ENCODE results near the gene FOXO6.
"Not testable (repeated sequence)": the region's sequence is repeated elsewhere in the genome, so short reads cannot be mapped to it uniquely, and the experiment has no call there.

FOXO6 gene

DNA sequence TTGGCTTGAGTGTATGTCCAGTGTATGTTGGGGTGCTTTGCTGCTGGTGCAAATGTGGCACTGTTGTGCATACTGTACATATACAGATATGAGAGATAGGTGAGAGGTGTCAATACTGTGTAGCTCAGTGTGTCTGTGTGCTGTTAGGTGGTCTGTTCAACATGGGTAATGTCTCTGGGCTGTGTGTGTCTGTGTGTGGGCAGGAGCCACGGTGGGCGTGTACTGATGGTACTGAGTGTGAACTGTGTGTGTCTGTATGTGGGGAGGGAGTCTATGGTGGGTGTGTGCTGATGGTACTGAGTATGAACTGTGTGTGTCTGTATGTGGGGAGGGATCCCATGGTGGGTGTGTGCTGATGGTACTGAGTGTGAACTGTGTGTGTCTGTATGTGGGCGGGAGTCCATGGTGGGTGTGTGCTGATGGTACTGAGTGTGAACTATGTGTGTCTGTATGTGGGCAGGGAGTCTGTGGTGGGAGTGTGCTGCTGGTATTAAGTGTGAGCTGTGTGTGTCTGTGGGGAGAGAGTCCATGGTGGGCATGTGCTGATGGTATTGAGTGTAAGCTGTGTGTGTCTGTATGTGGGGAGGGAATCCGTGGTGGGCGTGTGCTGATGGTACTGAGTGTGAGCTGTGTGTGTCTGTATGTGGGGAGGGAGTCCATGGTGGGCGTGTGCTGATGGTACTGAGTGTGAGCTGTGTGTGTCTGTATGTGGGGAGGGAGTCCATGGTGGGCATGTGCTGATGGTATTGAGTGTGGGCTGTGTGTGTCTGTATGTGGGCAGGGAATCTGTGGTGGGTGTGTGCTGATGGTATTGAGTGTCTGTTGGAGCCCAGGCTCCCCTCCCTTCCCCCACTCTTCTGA is 32.2 kb upstream of the FOXO6 start:
- in situ Hi-C loops (cut with MboI; ENCODE audit: low sequenced_read_pairs), result loop anchor here (10.0 kb wide), 1 partner anchor 86 kb away; no protein-coding TSS in a partner anchor

DNA sequence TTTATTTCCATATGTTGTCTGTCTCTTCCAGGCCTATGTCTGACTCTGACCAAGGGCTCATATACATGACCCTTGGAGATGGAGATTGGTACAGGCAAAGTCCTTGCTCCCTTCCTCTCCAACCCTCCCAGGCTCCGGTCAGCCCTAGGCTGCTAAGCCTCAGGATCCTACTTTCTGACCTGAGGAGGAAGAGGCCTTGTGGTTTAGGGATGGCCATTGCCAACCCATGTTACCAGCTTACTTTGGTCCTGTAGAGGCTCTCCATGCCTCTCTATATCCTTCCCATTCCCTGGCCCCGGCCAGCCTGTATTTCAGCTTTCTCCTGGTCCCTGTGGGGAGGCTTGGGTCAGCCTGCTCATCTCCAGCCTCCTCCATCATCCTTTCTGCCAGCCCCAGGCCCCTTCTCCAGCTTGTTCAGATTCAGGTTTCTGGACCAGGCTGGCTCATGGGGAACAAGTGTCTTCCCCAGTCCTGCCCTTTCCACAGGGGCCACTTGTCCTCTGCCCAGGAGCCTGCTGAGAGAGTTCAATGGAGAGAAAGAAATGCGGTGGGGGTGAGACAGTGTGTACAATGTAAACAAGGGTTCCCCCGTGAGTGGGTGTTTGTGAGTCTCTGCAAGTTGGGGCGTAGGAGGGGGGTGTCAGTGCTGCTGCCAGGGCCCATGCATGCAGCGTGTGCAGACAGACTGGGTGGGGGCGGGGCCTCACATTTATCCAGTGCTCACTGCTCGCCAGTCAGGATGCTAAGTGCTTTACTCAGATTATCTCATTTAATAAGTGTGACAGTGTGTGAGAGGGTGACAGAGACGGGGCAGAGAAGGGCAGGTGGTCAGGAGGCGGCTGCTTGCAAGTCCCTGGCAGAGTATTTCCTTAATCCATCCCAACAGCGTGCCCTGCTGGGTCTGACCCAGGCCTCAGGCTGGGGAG is 31.3 kb upstream of the FOXO6 start:
- in situ Hi-C loops (cut with MboI; ENCODE audit: low sequenced_read_pairs), result loop anchor here (10.0 kb wide), 1 partner anchor 85 kb away; no protein-coding TSS in a partner anchor

DNA sequence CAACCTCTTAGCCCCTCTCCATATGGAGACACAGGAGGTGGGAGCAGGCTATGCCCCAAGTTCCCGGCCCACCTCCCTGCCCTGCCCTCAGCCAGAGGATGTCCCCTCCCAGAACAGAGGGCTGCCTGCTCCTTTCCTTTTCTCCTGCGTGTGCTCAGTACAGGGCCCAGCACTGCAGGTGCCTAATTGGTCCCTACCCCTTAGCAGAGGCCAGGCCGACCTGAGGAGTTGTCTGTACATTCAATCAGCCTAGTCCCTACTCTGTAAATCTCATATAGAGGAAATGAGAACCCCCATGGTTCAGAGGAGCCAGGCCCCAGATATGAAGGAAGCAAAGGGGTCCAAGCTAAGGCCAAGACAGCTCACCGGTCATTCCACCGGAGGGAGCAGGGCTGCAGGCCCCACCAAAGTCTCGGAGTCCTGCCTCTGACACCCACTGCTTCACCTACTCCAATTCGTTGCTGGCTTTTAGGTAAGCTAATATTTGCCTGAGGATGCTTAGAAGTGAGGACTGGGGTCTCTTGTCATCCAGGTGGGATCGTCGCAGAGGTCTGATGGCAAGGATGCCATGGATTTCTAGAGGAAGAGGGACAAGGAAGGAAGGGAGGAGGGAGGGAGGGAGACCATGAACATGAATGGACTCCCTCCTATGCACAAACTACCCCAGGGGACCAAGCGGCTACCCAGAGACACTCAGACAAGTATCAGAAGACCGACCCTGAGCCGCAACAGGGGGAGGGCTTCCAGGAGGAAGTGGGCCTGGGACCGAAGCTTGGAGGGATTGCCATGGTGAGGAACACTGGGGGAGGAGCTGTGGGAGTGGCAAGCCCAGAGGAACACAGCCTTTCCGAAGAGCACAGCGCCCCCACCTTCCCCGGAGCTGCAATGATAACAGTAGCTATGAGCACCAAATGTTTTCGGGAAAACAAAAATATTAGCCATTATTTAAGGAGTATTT is 30.4 kb upstream of the FOXO6 start:
- in situ Hi-C loops (cut with MboI; ENCODE audit: low sequenced_read_pairs), result no loop called here

DNA sequence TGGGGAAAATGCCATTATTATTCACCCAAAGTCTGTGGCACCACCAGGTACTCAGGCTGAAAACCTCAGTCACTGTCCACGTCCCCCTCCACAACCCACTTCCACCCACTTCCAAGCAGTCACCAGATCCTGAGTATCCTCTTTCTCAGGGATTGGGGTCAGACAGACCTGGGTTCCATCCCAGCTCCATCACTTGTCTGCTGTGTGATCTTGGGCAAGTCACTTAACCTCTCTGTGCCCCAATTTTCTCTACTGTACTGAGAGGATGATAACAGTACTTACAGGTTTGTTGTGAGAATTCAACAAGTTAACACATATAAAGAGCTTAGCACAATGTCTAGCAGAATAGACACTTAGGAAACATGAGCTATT is 29.7 kb upstream of the FOXO6 start:
- in situ Hi-C loops (cut with MboI; ENCODE audit: low sequenced_read_pairs), result no loop called here

DNA sequence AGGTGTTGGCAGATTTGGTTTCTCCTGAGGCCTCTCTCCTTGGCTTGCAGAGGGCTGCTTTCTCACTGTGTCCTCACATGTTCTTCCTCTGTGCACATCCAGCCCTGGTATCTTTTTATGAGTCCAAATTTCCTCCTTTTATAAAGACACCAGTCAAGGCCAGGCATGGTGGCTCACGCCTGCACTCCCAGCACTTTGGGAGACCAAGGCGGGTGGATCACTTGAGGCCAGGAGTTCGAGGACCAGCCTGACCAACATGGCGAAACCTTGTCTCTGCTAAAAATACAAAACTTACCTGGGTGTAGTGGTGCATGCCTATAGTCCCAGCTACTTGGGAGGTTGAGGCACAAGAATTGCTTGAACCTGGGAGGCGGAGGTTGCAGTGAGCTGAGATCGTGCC is 29.1 kb upstream of the FOXO6 start:
- in situ Hi-C loops (cut with MboI; ENCODE audit: low sequenced_read_pairs), result not testable (repeated sequence)

DNA sequence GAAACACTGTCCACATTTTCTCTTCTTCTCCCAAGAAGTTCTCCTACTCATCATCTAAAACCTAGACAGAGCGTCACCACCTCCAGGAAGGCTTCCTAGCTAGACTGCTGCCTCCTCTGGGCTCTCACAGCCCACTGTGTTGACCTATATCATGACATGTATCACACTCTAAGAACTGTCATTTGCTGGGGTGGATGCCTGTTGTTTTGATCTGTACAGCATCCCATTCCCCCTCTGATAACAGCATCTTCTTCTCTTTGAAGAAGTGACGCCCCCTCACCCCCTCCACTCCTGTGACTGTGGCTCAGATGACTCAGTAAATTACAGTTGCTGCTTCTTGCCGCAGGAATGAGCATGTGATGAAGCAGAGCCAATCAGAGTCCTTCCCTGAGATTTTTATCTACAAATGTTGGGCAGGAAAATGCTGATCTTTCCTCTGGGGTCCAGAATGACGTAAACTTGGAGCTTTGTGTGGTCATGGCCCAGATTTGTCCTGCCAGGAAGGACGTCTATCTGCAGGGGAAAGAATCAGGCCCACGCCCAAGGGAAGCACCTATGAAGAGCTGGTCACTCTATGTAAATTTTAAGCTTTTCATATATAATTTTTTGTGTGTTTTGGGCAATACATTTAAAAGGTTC is 28.0 kb upstream of the FOXO6 start:
- in situ Hi-C loops (cut with MboI; ENCODE audit: low sequenced_read_pairs), result no loop called here

DNA sequence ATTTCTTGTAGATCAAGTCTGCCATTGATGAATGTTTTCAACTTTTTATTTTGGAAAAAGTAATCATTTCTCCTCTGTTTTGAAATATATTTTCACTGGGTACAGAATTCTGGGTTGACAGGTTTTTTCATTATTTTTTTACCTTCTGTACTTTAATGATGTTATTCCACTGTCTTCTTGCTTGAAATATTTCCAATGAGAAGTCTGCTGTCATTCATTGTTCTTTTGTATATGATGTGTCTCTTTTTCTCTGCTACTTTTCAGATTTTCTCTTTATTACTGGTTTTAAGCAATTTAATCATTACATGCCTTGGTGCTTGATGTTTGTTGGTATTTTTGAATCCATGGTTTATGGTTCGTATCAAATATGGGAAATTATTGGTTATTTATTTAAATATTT is 22.4 kb upstream of the FOXO6 start:
- in situ Hi-C loops (cut with MboI; ENCODE audit: low sequenced_read_pairs), result no loop called here

DNA sequence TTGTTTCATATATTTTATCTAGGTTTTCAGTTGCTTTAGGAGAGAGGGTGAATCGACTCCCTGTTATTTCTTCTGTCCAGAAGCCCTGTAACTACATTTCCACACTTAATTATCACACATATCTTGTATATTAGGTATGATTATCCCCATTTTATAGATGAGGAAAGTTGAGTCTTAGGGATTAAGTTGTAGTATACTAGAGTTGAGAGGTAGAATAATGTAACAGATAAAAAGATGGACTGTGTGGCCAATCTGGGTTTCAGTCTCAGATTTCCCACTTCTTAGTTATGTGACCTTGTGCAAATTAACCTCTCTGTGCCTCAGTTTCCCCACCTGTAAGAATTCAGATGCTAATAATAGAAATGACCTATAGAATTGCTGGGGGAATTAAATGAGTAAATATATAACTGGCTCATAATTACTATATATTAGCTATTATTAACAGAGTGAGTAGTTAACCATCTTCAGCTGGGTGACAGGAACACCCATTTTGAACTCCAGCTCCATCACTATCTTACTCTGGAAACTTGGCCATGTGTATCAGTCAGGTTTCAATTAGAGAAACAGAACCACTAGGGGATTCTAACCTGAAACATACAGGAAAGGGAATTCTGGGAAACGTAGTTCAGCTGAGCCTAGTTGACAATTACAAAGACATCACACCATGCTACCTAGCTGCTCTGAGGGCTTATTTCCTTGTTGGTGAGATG is 20.4 kb upstream of the FOXO6 start:
- in situ Hi-C loops (cut with MboI; ENCODE audit: low sequenced_read_pairs), result no loop called here

DNA sequence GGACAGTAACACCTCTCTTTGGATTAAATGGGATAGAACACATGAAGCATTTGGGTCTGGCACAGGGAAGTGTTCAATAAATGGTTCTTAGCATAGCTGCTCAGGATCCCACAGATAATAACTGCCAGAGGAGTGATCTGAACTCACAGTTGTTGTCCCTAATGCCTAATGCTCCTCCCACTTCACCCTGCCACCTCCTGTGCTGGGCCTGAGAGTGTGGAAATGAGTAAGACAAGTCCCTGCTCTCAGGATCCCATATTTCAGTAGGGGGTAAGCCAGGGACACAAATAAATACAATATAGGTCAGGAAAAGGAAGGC is 19.9 kb upstream of the FOXO6 start:
- in situ Hi-C loops (cut with MboI; ENCODE audit: low sequenced_read_pairs), result no loop called here

DNA sequence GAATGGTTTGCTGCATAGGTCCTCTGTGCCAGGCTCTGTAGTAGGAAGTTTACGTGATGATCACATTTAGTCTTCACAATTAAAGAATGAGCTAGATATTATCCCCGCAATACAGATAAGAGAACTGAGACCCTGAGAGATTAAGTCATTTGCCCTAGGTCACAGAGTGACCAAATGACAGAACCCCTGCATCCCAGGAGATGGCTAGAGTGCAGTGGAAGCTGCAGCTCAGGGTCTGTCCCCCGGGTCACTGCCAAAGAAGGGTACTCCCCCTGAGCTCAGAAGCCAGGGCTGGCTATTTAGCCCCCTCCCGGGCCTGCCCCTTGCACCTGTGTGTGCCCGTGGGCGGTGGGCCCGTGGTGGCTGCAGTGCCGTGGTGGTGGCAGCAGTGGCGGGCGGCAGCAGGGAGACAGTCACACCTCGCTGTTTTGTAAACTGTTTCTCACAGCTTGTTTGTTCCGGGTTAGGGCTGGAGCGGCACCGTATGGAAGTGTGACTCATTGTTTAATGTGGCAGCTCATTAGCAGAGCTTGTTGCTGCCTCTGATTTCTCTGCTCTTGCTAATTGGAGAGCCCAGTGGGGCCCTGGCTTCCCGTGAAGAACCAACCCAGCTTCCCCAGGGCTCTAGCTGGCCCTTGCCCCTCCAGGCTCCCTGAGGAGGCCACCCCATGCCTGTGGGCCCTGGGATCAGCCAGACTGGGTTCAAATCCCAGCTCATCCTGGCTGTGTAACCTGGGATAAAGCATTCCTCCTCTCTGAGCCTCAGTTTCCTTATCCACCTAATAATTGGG is 19.3 kb upstream of the FOXO6 start:
- in situ Hi-C loops (cut with MboI; ENCODE audit: low sequenced_read_pairs), result no loop called here

DNA sequence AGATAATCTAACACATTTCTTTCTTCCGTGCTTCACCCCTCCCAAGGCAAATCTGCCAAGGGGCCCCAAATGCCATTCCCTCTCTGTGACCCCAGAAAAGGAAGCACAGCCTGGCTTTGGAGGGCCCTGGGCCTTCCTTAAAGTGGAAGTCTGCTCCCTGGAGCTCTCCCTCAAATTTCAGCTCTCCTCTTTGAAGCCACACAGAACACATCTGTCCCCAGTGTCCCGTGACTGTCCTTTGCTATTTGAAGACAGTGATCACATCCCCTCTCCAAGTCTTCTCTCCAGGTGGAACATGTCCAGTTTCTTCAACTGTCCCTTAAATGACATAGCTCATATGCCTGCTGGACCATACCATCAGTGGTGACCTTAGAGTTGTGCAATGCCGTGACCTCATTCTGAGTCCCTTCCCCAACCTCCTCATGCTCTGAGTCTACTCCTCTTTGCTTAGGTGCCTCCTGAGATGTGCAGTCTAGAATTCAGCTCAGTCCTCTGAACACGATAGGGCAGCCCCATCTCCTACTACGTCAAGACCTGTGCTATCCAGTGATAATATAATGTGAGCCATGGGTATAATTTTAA is 18.4 kb upstream of the FOXO6 start:
- in situ Hi-C loops (cut with MboI; ENCODE audit: low sequenced_read_pairs), result no loop called here

DNA sequence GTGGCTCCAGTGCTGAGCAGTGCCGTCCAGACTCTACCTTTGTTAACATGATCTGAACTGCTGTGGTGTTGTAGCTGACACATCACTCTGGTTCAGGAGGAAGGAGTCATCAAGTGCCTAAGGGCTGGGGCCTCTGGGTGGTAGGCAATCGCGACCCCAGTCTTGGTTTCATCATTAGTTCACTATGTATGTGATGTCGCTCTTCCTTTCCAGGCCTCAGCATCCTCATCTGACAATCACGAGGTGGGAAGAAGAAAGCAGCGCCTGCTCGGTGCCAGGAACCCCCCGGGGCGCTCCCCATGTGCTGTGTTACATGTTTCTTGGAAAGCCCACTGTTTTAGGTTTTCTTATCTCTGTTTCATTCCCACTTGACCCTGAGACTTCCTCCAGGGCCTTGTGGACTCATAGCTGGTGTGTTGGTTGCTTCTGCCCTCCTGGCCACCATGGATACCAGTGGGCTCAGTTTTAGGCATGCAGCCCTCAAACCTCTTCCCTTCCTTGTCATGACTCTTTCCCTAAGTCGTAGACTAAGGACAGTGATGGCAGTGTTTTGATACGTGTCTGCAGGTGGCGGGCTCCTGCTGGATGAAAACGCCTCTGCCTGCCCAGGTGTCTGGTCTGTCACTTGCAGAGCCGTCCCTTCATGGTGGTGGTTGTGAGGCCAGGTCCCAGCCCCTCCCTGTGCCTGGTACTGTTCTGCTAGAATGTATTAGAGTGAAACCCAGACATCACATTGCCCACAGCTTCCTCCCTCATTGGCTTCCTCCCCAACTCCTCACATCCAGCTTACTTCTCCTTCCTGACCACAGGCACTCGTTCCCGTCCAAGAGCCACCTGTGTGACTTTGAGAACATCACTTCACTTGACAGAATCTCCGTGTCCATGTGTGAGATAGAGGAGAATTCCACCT is 17.2 kb upstream of the FOXO6 start:
- in situ Hi-C loops (cut with MboI; ENCODE audit: low sequenced_read_pairs), result no loop called here

DNA sequence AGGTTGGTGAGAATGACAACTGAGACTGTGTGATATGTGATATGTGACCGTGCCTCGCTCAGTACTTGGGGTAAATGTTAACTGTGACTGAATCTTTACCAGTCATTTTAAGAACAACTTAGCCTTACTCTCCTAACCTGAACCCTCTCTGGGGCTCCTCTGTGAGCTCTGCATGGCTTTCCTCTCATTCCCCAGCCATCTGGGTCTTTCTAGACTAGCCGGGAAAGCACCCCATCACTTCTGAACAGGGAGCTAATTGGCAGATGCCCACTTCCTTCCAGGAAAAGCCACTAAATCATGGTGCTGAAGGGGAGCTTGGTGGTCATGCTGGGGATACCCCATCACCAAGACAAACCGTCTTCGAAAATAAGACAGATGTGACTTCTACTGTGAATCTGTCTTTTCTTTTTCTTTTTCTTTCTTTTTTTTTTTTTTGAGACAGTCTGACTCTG is 16.5 kb upstream of the FOXO6 start:
- in situ Hi-C loops (cut with MboI; ENCODE audit: low sequenced_read_pairs), result no loop called here

DNA sequence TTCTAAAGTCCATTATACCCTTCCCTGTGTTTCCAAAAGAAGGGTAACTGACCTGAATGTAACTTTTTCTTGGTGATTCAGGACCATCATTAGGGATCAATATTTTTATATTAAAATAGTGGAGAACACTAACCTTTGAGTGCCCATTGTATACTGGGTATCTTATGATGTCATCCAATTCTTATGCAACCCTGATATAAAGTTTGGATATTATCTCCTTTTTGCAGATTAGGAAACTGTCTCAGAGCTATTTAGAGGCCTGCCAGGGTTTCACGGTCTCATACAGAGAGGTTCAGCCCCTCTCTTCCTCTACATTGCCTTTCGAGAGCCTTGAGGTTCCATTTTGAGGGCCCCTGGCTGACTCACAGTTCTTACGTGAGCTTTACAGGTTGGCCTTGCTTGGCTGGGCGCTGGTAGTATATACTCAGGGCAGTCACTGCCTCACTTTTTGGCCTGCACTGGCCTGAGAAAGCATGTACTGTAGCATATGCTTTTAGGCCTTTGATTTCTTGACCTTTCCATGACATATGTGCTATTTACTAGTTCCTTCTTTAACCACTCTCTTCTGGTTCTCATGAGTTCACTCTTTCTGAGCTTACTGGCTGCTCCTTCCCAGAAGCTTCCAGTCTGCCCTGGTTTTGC is 15.7 kb upstream of the FOXO6 start:
- in situ Hi-C loops (cut with MboI; ENCODE audit: low sequenced_read_pairs), result no loop called here

DNA sequence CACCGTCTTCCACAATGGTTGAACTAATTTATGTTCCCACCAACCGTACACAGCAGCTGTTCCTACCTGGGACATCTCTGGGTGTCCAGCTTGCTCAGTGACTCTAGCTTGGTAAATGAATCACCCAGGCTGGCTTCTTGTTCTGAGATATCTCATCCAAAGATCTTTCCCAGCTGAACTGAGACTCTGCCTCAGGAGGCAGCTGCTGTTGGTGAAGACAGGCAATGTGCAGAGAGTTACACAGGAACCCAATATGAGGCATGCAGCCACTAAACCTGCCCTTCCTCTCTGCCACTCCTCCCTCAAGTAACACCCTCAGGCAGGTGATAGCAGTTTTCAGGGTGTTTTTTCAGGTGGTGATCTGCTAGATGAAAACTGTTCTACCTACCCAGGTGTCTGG is 14.0 kb upstream of the FOXO6 start:
- in situ Hi-C loops (cut with MboI; ENCODE audit: low sequenced_read_pairs), result no loop called here

DNA sequence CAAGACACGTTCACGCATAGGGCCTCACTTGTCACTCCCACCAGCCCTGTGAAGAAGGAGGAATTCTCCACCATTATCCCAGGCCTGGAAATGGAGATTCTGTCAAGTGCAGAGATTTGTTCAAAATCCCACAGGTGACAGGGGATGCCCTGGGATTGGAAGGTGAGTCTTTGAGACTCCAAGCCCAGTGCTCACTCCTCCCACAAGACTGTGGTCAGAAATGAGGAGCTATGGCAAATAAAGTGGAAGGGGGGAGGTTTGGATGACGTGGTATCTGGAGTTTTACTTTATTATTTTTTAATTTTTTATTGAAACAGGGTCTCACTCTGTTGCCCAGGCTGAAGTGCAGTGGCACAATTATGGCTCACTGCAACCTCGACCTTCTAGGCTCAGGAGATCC is 12.8 kb upstream of the FOXO6 start:
- in situ Hi-C loops (cut with MboI; ENCODE audit: low sequenced_read_pairs), result no loop called here

Measured in HL-60/S4 treated with phorbol 12-myristate 13-acetate at 8.2 ng/mL for 4 days and 3 days (cell line).